ENCODE measurements around the gene SPAAR.
"Not testable (repeated sequence)": the region's sequence is repeated elsewhere in the genome, so short reads cannot be mapped to it uniquely, and the experiment has no call there.

Gene SPAAR

DNA sequence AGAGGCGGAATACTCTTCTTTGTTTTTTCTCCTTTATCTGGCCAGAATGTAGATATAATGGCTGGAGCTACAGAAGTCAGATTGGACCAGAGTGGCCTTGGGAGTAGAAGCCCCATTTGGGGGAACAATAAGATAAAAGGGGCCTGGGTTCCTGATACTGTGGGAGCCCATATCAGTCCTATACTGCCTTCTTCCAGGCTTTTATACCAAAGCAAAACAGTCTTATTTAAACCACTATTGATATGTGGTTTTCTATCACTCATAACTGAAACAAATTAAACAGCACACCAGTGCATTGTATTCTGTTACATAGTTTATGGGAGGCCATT, 14.3 kb downstream of the SPAAR start:
- no peak for DNase-seq (ENCODE audit: low read depth, low spot score)

DNA sequence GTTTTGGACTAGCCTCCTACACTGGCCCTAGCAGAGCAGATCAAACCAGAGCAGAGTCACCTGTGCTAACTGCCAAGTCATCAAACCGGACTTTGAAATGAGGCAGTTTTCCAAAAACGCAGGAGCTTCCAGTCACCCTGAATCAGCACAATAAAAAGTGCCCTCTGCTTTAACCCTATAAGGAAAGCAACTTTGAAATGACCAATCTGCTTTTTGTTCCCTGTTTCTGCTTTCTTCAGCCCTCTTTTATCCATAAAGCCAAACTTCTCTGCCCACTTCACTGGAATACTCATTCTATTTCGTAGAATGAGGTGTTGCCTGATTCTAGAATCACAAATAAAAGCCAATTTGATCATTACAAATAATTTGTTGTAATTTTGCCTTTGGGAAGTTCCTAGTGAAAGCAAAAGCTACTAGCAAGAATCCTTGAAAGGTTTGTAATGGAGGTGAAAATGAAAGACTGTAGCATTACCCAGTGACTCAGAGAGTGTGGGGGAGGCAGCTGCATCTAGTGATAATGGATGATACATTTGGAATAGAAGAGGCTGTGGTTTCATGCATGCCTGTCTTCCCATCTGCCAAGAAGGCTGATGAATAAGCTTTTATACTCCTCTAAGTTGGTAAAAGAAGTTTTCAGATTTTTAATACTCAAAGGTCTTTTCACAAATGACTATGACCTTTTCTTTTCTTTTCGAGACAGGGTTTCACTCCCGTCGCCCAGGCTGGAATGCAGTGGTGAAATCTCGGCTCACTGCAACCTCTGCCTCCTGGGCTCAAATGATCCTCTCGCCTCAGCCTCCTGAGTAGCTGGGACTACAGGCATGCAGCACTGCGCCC, 14.9 kb downstream of the SPAAR start:
- no peak for DNase-seq (ENCODE audit: low read depth, low spot score)

DNA sequence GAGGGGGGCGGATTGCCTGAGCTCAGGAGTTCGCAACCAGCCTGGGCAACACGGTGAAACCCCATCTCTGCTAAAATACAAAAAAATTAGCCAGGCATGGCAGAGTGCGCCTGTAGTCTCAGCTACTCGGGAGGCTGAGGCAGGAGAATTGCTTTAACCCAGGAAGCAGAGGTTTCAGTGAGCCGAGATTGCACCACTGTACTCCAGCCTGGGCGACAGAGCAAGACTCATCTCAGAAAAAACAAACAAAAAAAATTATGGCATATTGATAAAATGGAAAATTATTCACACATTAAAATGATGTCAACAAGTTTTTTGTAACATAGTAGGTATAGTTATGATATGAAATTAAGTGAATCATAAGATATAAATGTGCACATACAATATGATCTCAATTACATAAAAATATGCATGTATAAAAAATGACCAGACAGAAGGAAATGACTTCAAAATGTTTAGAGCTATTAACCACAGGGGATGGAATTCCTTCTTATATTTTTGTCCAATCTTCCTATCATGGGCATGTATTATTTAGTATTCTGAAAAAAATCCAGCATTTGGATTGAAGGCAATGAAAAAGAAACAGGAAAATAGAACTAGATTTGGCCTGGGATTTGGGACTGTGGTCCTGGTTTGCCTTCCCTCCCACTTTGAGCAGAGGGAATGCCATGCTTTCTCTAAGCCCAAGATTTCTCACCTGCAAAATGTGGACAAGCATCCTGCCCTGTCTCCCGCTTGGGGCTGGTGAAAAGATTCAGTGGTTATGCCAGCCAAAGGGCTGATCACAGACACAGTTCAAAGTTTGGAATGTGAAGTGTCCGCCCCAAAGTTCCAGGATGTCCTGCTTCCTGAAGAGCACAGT, 19.5 kb downstream of the SPAAR start:
- DNase-seq (ENCODE audit: low read depth, low spot score) = no peak

DNA sequence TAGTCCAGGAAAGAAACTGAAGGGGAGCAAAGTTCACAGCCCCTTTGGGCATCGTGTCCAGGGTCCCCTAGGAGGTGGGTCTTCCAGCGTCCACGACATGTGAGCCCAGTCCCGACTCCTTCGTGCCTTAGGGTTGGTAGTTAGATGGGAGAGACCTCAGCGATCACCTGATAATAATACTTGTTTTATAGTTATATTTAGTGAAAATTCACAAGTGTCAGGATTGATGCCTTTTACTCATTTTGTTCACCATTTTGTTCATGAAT, 20.1 kb downstream of the SPAAR start:
- DNase-seq (ENCODE audit: low read depth, low spot score) = no peak

DNA sequence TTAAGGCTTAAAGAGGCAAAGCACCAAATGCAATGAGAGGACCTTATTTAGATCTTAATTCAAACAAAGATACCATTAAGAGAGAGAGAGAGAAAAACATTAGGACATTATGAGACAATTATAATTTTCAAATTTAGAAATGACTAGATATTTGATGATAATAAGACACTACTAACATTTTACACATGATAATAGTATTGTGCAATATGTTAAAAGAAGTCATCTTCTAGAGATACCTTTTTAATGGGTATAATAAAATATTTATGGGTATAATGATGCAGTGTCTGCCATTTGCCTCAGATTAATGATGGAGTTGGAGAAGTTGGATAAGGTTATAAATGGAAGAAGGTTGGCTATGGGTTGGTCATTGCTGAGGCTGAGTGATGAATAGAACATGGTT, 21.2 kb downstream of the SPAAR start:
- no peak for DNase-seq (ENCODE audit: low read depth, low spot score)

DNA sequence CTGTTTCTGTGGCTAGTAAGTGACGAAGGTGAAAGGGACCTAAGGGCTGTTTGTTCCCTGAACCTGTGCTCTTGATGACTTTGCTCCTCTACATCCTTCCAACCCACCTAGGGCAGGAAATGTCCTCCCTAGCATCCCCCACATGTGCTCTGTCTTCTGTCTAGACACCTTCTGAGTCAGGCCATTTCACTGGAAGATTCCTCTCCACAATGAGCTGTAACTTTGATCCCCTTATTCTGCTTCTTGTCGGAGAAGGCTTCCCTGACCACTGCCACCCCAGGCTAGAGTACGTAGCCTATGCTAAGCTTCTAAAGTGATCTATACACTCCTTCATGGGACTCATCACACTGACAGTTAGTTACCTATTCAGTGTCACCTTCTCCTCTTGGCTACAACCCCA, 21.7 kb downstream of the SPAAR start:
- no peak for DNase-seq (ENCODE audit: low read depth, low spot score)

DNA sequence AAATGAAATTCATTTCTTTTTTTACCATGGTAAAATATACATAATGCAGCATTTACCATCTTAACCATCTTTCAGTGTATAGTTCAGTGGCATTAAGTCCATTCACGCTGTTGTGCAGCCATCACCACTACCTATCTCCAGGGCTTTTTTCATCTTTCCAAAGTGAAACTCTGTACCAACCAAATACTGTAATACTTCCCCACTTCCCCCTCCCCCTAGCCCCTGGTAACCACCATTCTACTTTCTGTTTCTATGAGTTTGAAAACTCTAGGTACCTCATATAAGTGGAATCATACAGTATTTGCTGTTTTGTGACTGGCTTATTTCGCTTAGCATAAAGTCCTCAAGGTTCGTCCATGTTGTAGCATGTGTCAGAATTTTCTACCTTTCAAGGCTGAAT, 23.4 kb downstream of the SPAAR start:
- no peak for DNase-seq (ENCODE audit: low read depth, low spot score)

DNA sequence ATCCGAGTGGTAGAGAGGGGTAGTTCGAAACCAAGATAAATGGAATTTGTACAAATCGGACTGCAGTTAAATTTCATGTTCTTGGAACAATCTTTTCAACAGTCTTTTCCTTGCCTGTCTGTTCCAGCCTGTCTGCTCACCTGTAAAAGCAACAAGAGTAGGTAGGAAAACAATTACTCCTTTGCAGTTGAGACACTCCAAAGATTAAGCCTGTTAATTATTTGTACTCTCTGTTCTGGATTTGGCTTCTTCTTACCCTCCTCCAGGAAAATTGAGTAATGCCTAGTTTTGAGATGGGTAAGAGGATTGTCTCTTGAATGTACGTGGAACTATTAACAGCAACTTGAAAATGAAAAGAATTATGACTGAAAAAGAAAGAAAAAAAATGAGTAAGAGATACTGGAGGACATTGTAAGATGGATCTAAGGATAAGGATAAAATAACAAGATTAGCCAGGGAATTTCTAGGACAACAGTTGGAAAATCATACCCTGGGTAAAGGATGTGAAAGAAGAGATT, 24.3 kb downstream of the SPAAR start:
- DNase-seq (ENCODE audit: low read depth, low spot score) = no peak

DNA sequence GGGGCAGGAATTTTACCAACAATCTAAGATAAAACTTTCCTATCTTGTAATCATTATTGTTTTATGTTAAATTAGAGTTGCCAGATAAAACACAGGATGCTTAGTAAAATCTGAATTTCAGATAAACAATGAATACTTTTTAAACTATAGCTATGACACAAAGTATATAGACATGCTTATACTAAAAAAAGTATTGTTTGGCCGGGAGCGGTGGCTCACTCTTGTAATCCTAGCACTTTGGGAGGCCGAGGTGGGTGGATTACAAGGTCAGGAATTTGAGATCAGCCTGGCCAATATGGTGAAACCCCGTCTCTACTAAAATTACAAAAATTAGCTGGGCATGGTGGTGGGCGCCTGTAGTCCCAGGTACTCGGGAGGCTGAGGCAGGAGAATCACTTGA, 24.8 kb downstream of the SPAAR start:
- not testable (repeated sequence) for DNase-seq (ENCODE audit: low read depth, low spot score)

DNA sequence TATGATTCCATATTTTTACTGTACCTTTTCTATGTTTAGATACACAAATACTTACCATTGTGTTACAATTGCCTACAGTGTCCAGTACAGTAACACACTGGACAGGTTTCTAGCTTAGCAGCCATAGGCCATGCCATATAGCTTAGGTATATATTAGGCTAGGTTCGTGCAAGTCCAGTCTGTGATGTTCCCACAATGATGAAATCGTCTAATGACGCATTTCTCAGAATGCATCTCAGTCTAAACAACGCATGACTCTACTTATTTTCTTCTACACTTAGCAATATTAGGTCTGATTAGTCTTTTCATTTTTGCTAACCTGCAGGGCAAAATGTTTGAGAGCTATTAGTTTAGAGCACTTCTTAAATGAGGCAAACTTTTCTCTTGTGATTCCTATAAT, 26.0 kb downstream of the SPAAR start:
- DNase-seq (ENCODE audit: low read depth, low spot score) = no peak

DNA sequence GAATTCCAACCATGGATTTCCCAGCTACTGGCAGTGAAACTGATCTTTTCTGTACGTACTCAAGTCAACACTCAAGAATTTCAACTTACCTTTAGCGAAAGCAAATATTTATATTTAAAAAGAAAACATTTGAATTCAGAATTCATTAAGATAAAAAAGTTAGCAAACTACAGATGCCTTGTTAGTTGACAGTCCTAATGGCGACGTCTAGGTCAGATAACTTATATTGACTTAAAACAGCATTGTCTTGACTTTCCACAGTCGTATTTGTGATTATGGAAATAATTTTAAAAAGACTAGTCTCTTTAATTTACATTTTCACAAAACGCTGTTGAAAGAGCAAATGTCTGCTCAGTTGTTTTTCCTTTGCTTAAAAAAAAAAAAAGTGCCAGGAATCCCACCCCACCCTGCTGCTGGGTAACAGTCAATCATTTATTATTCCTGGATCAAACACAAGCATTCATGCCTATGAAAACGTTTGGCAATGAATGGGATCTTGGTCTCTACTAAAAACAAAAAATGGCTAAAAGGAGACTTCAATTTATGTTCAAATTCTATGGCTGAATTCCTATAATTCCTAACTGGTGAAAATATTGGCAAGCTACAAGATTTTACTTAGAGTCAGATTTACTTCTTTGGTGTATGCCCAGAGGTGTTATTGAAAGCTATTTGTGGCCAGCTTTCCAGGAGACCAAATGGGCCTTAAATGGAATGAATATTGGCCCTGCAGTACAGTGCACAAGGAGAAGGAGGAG, 26.6 kb downstream of the SPAAR start:
- no peak for DNase-seq (ENCODE audit: low read depth, low spot score)

DNA sequence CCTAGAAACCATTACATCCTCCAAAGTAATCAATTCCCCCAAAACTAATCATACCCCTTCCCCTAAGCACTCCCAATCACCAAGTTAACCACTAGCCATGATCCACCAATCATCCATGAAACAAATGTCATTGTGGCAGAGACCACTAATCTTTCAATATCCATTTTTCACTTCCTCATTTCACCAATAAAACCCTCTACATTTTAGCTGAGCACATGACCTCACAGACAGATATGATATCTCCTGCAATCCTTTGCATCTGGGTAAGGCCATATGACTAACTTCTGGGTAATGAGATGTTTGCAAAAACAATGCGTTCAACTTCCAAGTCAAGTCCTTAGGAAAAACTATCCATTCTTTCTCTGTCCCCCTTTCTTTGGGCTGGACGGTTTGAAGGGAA, 27.9 kb downstream of the SPAAR start:
- no peak for DNase-seq (ENCODE audit: low read depth, low spot score)

DNA sequence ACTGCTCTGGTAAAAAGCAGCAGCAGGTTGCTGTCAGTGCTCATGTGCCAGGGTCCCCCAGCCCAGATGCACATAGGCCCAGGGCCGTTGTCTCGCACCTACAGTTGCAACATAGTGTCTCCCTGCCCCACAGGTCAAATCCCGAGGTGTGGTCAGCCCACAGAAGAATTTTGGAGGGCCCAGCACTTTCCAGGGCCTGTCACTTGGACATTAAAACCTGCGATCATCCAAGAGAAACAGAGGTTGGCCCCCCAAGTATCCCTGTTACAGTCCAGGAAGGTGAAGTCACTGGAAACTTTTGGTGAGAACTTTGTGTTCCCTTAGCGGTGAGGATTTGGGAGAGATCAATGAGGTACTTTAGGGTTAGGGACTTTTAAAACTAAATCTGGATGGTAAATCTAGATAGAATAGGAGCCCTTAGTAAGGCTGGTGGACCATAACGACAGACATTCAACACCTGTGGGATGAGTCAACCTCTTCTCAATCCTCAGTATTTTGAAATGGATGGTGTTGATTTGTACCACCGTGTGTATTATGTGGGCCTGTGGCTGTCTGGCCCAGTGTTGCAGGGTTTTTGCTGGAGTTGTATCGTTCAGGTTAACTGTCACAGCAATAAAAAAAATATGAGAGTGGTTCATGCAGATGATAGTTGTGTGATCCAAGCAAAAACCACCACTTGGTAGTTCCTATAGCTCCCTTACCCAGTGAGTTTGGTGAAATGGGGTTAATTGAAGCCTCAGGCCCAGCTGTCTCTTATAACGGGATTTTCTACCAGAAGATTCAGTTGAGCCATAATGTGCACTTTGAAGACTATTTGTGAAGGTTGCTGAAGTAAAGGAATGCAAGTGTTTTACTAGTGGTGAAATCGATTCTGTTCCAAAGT, 29.4 kb downstream of the SPAAR start:
- no peak for DNase-seq (ENCODE audit: low read depth, low spot score)

DNA sequence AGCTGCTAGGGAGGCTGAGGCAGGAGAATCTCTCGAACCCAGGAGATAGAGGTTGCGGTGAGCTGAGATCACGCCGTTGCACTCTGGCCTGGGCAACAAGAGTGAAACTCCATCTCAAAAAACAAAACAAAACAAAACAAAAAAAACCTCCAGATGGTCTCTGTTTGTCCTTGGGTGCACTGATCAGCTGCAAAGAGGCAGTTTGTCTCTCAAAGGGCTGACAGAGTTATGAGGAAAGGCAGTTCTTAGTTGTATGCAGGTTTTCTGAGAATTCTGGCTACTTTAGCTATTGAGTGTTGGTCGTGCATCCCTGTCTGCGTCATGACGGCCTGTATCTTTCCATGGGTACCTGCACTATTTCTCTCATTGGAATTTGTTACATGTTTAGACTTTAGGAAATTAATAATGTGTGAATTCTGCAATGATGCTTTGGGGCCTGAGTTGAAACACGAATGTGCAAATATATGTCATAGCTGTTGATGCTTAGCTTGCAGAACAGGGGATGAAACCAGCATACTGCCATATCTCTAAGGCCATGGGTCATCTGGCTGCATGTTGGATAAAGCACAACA, 30.5 kb downstream of the SPAAR start:
- no peak for DNase-seq (ENCODE audit: low read depth, low spot score)

DNA sequence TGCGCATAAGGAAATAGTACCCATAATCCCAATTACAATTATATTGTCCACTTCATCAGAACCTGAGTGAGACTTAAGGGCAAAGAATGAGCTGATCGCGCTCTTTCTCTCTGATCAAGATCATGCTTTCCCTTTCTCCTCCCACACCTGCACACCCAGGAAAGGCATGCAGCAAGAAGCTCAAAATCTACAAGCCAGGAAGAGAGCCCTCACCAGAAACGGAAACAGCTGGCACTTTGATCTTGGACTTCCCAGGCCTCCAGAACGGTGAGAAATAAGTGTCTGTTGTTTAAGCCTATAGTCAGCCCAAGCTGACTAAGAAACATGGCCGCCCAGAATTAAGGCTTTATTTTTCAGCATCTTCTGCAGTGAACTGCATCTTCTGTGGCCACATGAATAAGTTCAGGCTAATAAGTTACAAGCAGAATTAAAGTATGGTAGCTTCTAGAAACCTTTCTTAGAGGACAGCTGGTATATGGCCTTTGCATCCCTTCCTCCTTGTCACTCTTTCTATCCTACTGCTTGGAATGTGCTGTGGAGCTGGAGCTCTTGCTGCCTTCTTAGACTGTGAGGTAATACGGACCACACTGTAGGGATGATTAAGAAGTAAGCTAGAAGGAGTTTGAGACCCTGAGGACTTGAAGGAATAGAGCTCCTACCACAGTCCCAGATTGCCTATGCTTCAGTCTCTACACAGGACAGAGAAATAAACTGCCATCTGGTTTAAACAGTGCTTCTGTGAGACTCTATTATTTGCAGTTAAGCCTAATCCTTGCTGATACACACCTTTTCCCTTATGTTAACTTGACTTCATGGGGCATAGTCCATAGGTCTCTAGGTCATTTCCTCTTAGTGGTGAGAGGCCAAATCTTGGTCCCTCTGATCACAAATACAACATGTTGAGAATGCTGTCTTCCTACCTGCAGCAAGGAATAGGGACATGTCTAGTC, 31.4 kb downstream of the SPAAR start:
- DNase-seq (ENCODE audit: low read depth, low spot score) = no peak

DNA sequence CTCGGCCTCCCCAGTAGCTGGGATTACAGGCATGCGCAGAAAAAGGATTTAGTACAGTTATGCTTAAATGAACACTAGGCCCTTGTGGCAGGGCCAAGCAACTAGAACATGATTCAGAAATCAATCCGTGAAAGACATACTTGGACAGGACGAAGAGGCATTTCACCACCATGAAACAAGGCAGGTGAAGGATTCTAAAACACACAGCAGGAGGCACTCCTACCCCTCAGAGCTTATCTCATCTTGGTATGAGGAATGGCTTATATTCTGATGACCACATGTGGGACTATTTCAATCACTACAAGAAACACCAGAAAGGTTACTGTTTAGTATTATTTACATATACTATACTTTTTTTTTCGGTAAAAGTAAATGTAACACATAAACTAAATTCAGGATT, 33.0 kb downstream of the SPAAR start:
- DNase-seq (ENCODE audit: low read depth, low spot score) = no peak

DNA sequence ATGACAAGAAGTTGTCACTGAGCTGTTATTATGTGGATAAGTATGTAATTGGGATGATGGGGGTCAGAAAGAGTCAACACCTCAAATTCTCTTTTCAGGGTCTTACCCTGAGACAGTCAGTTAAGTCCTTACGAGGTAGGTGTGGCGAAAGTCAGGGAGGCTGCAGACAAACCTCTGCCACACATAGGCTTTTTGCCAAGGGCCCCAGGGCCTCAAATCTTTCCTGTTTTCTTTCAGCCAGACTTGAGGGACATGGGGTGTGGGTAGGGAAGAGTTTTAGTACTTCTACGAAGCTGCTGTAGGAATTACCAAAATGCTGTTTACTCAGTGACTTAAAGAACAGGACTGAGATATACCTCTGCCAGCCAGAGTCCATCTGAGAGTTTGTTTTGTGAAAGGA, 34.9 kb downstream of the SPAAR start:
- no peak for DNase-seq (ENCODE audit: low read depth, low spot score)

DNA sequence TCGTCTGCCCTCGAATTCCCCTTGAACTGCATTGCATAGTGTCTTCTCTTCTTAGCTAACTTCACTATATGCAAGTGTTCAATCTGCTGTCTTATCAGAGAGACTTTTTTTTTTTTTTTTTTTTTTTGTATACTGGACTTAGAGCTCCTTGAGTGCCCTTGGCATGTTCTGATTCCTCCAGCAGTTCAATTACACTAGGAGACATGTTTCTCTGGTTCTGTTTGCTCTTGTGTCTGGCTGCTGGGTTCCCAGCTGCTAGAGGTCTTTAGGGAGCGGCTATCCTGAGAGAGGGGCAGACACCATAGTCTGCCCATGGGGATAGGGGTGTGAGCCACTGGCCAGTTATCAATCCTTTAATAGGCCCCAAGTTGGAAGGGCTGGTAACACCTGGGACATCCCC, 35.6 kb downstream of the SPAAR start:
- no peak for DNase-seq (ENCODE audit: low read depth, low spot score)

DNA sequence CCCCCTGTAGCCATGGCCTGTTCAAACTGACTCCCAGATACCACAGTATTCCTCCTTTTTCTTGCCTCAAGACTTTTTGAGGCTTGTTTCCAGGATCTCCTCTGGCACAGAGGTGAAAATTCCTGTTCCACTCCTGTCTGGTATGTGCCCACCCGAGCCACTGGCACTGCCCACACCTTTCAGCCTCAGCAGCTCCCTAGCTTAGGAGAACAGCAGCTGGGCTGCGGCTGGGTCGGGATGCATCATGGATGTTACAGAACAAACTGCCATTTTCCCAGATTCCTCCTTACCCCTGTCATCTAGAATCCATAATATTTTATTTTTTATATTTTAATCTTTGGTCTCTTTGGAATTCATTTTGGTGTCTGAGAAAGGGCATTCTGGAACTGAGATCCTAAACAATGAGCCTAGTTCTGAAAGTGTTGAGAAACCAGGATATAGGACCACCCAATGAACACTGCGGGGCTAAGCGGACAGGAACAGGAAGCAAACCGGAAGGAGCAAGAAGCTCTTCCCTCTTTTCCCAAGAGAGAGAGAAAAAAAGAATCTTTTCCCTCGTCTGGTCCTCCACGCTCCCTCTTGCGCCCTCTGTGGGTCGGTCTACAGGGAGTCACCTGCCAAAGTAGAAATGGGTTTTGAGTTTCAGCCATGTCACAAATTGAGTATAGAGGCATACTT, 36.2 kb downstream of the SPAAR start:
- DNase-seq (ENCODE audit: low read depth, low spot score) = peak; percentile 65
